MM.1S (cell line): Measurements from ENCODE around the gene HSD17B14.
"Not testable (repeated sequence)": the region's sequence is repeated elsewhere in the genome, so short reads cannot be mapped to it uniquely, and the experiment has no call there.

ENCODE experiments used
- DNase-seq: peaks from one replicate; pipeline ENCODE4 v3.0.0-alpha.2; 2015
- H2AFZ ChIP-seq: fragments of 300-600 bp; sonication (generic); 2 replicates; pipeline ENCODE4 v1.6.0; 2016; ENCODE audit warnings: antibody characterized with exemption, low read length
- H3F3A ChIP-seq: fragments of 300-600 bp; sonication (generic); 2 replicates; pipeline ENCODE4 v1.6.1; 2016; ENCODE audit warnings: mild to moderate bottlenecking, antibody characterized with exemption, low read length, moderate library complexity, mixed read lengths; ENCODE audit not compliant: insufficient read depth
- H3K27ac ChIP-seq: fragments of 300-600 bp; sonication (generic); 2 replicates; pipeline ENCODE4 v1.5.1; 2016; ENCODE audit warnings: mild to moderate bottlenecking, low read length
- H3K27me3 ChIP-seq: fragments of 300-600 bp; sonication (generic); replicated peaks from 2 replicates; pipeline ENCODE4 v1.6.0; 2016; ENCODE audit warnings: low read length; ENCODE audit not compliant: insufficient read depth
- H3K36me3 ChIP-seq: fragments of 300-600 bp; sonication (generic); replicated peaks from 2 replicates; pipeline ENCODE4 v1.6.1; 2016; ENCODE audit warnings: mild to moderate bottlenecking, low read length, mixed read lengths; ENCODE audit not compliant: insufficient read depth
- H3K4me1 ChIP-seq: fragments of 300-600 bp; sonication (generic); 2 replicates; pipeline ENCODE4 v1.6.1; 2016; ENCODE audit warnings: low read length, mixed read lengths
- H3K4me2 ChIP-seq: fragments of 300-600 bp; sonication (generic); 2 replicates; pipeline ENCODE4 v1.6.0; 2016; ENCODE audit warnings: low read depth, low read length
- H3K4me3 ChIP-seq: fragments of 300-600 bp; sonication (generic); 2 replicates; pipeline ENCODE4 v1.5.1; 2016; ENCODE audit warnings: low read length, mixed read lengths
- H3K79me2 ChIP-seq: fragments of 300-600 bp; sonication (generic); 2 replicates; pipeline ENCODE4 v1.6.1; 2016; ENCODE audit warnings: mixed run types, low read length, mixed read lengths
- H3K9ac ChIP-seq: fragments of 300-600 bp; sonication (generic); 2 replicates; pipeline ENCODE4 v1.6.1; 2016; ENCODE audit warnings: low read length, mixed read lengths
- H3K9me2 ChIP-seq: fragments of 300-600 bp; sonication (generic); replicated peaks from 2 replicates; pipeline ENCODE4 v1.6.1; 2016; ENCODE audit warnings: mild to moderate bottlenecking, low read length, mixed read lengths; ENCODE audit not compliant: insufficient read depth
- H3K9me3 ChIP-seq: fragments of 300-600 bp; sonication (generic); replicated peaks from 2 replicates; pipeline ENCODE4 v1.6.1; 2016; ENCODE audit warnings: mild to moderate bottlenecking, low read length, mixed read lengths; ENCODE audit not compliant: insufficient read depth
- H4K20me1 ChIP-seq: fragments of 300-600 bp; sonication (generic); 2 replicates; pipeline ENCODE4 v1.6.1; 2016; ENCODE audit warnings: mild to moderate bottlenecking, low read length, moderate library complexity, mixed read lengths; ENCODE audit not compliant: insufficient read depth
- EZH2 ChIP-seq: fragments of 300-600 bp; sonication (generic); optimal IDR thresholded peaks from 2 replicates; pipeline ENCODE3; 2017; ENCODE audit warnings: low read depth, mild to moderate bottlenecking, antibody characterized with exemption, low read length, mixed read lengths
- EZH2phosphoT487 ChIP-seq: fragments of 300-600 bp; sonication (generic); IDR thresholded peaks from 2 replicates; pipeline ENCODE4 v1.6.1; 2018; ENCODE audit warnings: antibody characterized with exemption, low read length
- TF ChIP-seq, protein P1 (sequence below): fragments of 300-600 bp; sonication (generic); IDR thresholded peaks from 2 replicates; pipeline ENCODE4 v1.5.1; 2016; ENCODE audit warnings: antibody characterized with exemption, low read length, mixed read lengths

Gene HSD17B14

GRCh38 chr19:48854103-48854502, 17.8 kb upstream of the HSD17B14 start:
- Histone ChIP-seq H3K27ac (no peak overlapping the region), H3F3A (0 out of 2 replicates have a peak, but pooled peaks cover 6% of the 10 kb centered on the region), H3K79me2 (no peaks in the 10 kb centered on the region), H2AFZ (no peak overlapping the region), H3K9ac (no peak overlapping the region), H3K4me3 (no peak overlapping the region), H4K20me1 (no peaks in the 10 kb centered on the region), H3K4me2 (no peak overlapping the region), H3K36me3 (no peaks in the 10 kb centered on the region), H3K4me1 (peaks cover 7% of the 10 kb centered on the region), H3K27me3 (no peaks in the 10 kb centered on the region), H3K9me3 (no peaks in the 10 kb centered on the region), H3K9me2 (no peaks in the 10 kb centered on the region)
- no peak for DNase-seq
- no peak for TF ChIP-seq EZH2phosphoT487
- TF ChIP-seq EZH2 = no peak
- TF ChIP-seq, protein P1, sequence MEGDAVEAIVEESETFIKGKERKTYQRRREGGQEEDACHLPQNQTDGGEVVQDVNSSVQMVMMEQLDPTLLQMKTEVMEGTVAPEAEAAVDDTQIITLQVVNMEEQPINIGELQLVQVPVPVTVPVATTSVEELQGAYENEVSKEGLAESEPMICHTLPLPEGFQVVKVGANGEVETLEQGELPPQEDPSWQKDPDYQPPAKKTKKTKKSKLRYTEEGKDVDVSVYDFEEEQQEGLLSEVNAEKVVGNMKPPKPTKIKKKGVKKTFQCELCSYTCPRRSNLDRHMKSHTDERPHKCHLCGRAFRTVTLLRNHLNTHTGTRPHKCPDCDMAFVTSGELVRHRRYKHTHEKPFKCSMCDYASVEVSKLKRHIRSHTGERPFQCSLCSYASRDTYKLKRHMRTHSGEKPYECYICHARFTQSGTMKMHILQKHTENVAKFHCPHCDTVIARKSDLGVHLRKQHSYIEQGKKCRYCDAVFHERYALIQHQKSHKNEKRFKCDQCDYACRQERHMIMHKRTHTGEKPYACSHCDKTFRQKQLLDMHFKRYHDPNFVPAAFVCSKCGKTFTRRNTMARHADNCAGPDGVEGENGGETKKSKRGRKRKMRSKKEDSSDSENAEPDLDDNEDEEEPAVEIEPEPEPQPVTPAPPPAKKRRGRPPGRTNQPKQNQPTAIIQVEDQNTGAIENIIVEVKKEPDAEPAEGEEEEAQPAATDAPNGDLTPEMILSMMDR = no peak

DNA sequence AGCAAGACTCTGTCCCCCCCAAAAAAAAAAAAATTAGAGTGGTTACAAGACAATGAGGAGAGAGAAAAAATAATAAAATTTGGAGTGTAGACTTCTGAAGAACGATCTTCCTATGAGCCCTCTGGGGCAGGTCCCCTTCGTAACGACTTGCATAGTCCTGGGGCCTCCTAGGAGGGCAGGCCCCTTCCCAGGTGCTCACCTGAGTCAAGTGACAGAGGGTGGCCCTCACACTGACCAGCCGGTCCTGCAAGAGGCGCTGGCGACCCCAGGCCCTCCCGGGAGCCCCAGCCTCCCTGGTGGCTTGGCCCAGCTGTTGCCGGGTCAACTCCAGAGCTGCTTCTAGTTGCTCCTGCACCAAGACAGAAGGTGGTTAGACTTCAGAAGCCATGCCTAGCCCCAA, 17.2 kb upstream of the HSD17B14 start:
- H3K4me1 ChIP-seq = peaks cover 12% of the 10 kb centered on the region
- no peaks in the 10 kb centered on the region for H4K20me1 ChIP-seq
- no peaks in the 10 kb centered on the region for H3K79me2 ChIP-seq
- H3K9me2 ChIP-seq = no peaks in the 10 kb centered on the region
- peaks cover 11% of the 10 kb centered on the region; the same call in 1 of the 2 replicates for H3F3A ChIP-seq
- H3K9ac ChIP-seq = no peak overlapping the region
- H3K27ac ChIP-seq = no peak overlapping the region
- no peak overlapping the region for H2AFZ ChIP-seq
- no peaks in the 10 kb centered on the region for H3K27me3 ChIP-seq
- TF ChIP-seq EZH2phosphoT487 = no peak
- TF ChIP-seq, protein P1 = no peak
- TF ChIP-seq EZH2 = no peak
- H3K4me2 ChIP-seq = no peak overlapping the region
- no peak for DNase-seq
- H3K9me3 ChIP-seq = no peaks in the 10 kb centered on the region
- H3K4me3 ChIP-seq = no peak overlapping the region
- H3K36me3 ChIP-seq = no peaks in the 10 kb centered on the region

GRCh38 chr19:48852292-48852691, 16.0 kb upstream of the HSD17B14 start:
- TF ChIP-seq, protein P1 = no peak
- no peak for TF ChIP-seq EZH2phosphoT487
- no peak for TF ChIP-seq EZH2
- peaks cover 12% of the 10 kb centered on the region for H3K4me1 ChIP-seq
- H3F3A ChIP-seq = peaks cover 12% of the 10 kb centered on the region; the same call in 1 of the 2 replicates
- H3K9me3 ChIP-seq = no peaks in the 10 kb centered on the region
- no peak overlapping the region for H3K27ac ChIP-seq
- H3K79me2 ChIP-seq = no peaks in the 10 kb centered on the region
- no peak overlapping the region for H3K4me2 ChIP-seq
- H3K27me3 ChIP-seq = no peaks in the 10 kb centered on the region
- no peak overlapping the region for H2AFZ ChIP-seq
- DNase-seq = no peak
- H3K9ac ChIP-seq = no peak overlapping the region
- H3K9me2 ChIP-seq = no peaks in the 10 kb centered on the region
- H3K36me3 ChIP-seq = no peaks in the 10 kb centered on the region
- no peaks in the 10 kb centered on the region for H4K20me1 ChIP-seq
- no peak overlapping the region for H3K4me3 ChIP-seq

- H4K20me1 ChIP-seq, H3K27me3 ChIP-seq, H3K9me3 ChIP-seq, H3K27ac ChIP-seq, H3K9ac ChIP-seq, H3K4me2 ChIP-seq, H3K79me2 ChIP-seq, H3K9me2 ChIP-seq, H3K4me3 ChIP-seq, DNase-seq, H2AFZ ChIP-seq, H3K36me3 ChIP-seq: not testable (repeated sequence)
- H3K4me1 ChIP-seq = peaks cover 12% of the 10 kb centered on the region
- peaks cover 12% of the 10 kb centered on the region; the same call in 1 of the 2 replicates for H3F3A ChIP-seq
These were observed 10.4 kb upstream of the HSD17B14 start for GRCh38 chr19:48846659-48847058.
